ENCODE data around the gene TOM1. TPM values are rescaled to one million over a fixed set of nuclear protein-coding genes. Genes with fewer than 3 reads are reported as not detected.

Gene TOM1
- total RNA-seq, 4 donors from 2014 or later: 64.7 to 114 (median 86.5) TPM

DNA sequence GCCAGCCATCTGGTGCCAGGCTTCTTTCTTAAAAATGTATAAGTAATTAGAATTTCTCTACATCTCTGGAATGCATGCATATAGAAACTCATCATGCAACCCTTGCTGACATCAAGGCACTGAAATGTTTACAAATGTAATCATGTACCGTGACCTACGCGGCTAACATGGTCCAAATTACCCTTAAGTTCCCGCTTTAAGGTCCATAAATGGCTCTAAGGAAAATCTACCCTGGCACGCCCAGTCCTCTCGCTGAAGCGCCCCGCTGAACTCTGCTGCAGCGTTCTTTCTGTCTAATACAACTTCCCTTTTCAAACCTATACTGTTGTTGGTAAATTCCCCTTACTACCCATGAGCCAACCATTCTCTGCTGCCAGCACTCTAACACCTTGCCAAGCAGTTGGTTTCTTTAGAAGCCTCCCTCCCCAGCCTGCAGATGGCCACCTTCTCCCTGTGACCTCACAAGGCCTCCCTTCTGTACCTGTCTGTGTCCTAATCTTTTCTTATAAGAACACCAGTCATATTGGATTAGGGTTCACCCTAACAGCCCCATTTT, 67.7 kb downstream of the TOM1 start:
- no peak overlapping the region for H3K4me3 ChIP-seq
- no peak for DNase-seq (ENCODE audit: low spot score in 2 of 2)
- H3K9me3 ChIP-seq: no peaks in the 10 kb centered on the region
- peak overlapping the region in 1 of 4 donors; percentile 45 for H3K27ac ChIP-seq
- no peaks in the 10 kb centered on the region for H3K36me3 ChIP-seq
- TF ChIP-seq, protein P1, sequence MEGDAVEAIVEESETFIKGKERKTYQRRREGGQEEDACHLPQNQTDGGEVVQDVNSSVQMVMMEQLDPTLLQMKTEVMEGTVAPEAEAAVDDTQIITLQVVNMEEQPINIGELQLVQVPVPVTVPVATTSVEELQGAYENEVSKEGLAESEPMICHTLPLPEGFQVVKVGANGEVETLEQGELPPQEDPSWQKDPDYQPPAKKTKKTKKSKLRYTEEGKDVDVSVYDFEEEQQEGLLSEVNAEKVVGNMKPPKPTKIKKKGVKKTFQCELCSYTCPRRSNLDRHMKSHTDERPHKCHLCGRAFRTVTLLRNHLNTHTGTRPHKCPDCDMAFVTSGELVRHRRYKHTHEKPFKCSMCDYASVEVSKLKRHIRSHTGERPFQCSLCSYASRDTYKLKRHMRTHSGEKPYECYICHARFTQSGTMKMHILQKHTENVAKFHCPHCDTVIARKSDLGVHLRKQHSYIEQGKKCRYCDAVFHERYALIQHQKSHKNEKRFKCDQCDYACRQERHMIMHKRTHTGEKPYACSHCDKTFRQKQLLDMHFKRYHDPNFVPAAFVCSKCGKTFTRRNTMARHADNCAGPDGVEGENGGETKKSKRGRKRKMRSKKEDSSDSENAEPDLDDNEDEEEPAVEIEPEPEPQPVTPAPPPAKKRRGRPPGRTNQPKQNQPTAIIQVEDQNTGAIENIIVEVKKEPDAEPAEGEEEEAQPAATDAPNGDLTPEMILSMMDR (IDR thresholded peaks at IDR 0.05): no peak
- TF ChIP-seq POLR2A (IDR thresholded peaks at IDR 0.05) (no peak), EP300 (IDR thresholded peaks at IDR 0.05) (no peak)
- 78 to 79% methylated on average over 9 of the region's 9 CpGs for WGBS, 2 donors
- H3K27me3 ChIP-seq: no peaks in the 10 kb centered on the region
- peaks cover 0 to 20% (median 7%) of the 10 kb centered on the region in 4 donors for H3K4me1 ChIP-seq

DNA sequence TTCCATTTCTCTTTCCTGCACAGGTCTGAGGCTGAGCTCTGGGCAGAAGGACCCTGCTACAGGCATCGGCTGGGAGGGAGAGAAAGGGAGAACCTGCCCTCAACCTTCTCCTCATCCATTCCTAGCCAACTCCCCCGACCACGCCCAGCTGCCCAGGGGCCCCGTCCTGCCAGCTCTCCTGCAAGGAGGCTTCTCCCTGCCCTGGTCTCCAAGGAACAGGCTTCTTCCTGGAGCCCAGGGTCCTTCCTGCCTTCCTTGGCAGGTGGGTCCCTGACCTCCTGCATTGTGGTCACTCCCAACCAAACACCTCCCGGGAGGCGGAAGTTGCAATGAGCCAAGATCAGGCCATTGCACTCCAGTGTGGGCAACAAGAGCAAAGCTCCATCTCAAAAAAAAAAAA, 68.7 kb downstream of the TOM1 start:
- Histone ChIP-seq H3K4me3 (no peak overlapping the region), H3K27me3 (no peaks in the 10 kb centered on the region), H3K9me3 (no peaks in the 10 kb centered on the region), H3K36me3 (no peaks in the 10 kb centered on the region), H3K4me1 (peaks cover 0 to 22% (median 7%) of the 10 kb centered on the region in 4 donors), H3K27ac (no peak overlapping the region)
- 84 to 86% methylated on average over 6 of the region's 6 CpGs for WGBS, 2 donors
- TF ChIP-seq POLR2A (IDR thresholded peaks at IDR 0.05) (no peak), EP300 (IDR thresholded peaks at IDR 0.05) (no peak)
- TF ChIP-seq, protein P1 (IDR thresholded peaks at IDR 0.05): no peak
- DNase-seq (ENCODE audit: low spot score in 2 of 2): no peak

GRCh38 chr22:35369996-35370395, 70.3 kb downstream of the TOM1 start:
- Histone ChIP-seq H3K4me3 (no peak overlapping the region), H3K27me3 (no peaks in the 10 kb centered on the region), H3K9me3 (no peaks in the 10 kb centered on the region), H3K27ac (peak overlapping the region in 1 of 4 donors; percentile 9), H3K36me3 (no peaks in the 10 kb centered on the region), H3K4me1 (peaks cover 0 to 22% (median 7%) of the 10 kb centered on the region in 4 donors)
- 49 to 59% methylated on average over 2 of the region's 2 CpGs for WGBS, 2 donors
- TF ChIP-seq POLR2A (IDR thresholded peaks at IDR 0.05): no peak
- no peak for TF ChIP-seq EP300 (IDR thresholded peaks at IDR 0.05)
- TF ChIP-seq, protein P1 (IDR thresholded peaks at IDR 0.05): no peak
- no peak for DNase-seq (ENCODE audit: low spot score in 2 of 2)

GRCh38 chr22:35373781-35374180, 74.1 kb downstream of the TOM1 start:
- no peaks in the 10 kb centered on the region for H3K36me3 ChIP-seq
- H3K9me3 ChIP-seq: no peaks in the 10 kb centered on the region
- H3K4me3 ChIP-seq: no peak overlapping the region
- peaks cover 0 to 54% (median 23%) of the 10 kb centered on the region in 4 donors for H3K4me1 ChIP-seq
- TF ChIP-seq EP300 (IDR thresholded peaks at IDR 0.05) (no peak), POLR2A (IDR thresholded peaks at IDR 0.05) (no peak)
- TF ChIP-seq, protein P1 (IDR thresholded peaks at IDR 0.05): no peak
- no peak for DNase-seq (ENCODE audit: low spot score in 2 of 2)
- no peaks in the 10 kb centered on the region for H3K27me3 ChIP-seq
- whole genome bisulfite sequencing, 2 donors: 73 to 77% methylated on average over 6 of the region's 6 CpGs
- H3K27ac ChIP-seq: no peak overlapping the region

- H3K4me1 ChIP-seq: peaks cover 0 to 50% (median 24%) of the 10 kb centered on the region in 4 donors
- WGBS, 2 donors: 60 to 69% methylated on average over 3 of the region's 3 CpGs
- H3K36me3 ChIP-seq: no peaks in the 10 kb centered on the region
- TF ChIP-seq, protein P1 (IDR thresholded peaks at IDR 0.05): no peak
- TF ChIP-seq EP300 (IDR thresholded peaks at IDR 0.05): no peak
- no peak for TF ChIP-seq POLR2A (IDR thresholded peaks at IDR 0.05)
- peak overlapping the region in 2 of 4 donors; percentile 45 to 87 for H3K27ac ChIP-seq
- no peaks in the 10 kb centered on the region for H3K27me3 ChIP-seq
- no peaks in the 10 kb centered on the region for H3K9me3 ChIP-seq
- no peak overlapping the region for H3K4me3 ChIP-seq
- DNase-seq (ENCODE audit: low spot score in 2 of 2): no peak
Observed at GRCh38 chr22:35375031-35375430, 75.3 kb downstream of the TOM1 start.

Data from tibial nerve (tissue), 4 donors.